GM08714 (cell line): ENCODE results near the gene COPS9.

Experiments
- H3K4me3 ChIP-seq: fragments of 200-500 bp; sonication (Bioruptor generic); 2 replicates; pipeline ENCODE4 v1.5.1; 2014; ENCODE audit warnings: mild to moderate bottlenecking, low read length, inconsistent platforms
- ZNF274 ChIP-seq: IDR thresholded peaks from 2 replicates; pipeline ENCODE4 v1.6.1; 2012; ENCODE audit warnings: mild to moderate bottlenecking, low read depth, low read length

Gene COPS9

DNA sequence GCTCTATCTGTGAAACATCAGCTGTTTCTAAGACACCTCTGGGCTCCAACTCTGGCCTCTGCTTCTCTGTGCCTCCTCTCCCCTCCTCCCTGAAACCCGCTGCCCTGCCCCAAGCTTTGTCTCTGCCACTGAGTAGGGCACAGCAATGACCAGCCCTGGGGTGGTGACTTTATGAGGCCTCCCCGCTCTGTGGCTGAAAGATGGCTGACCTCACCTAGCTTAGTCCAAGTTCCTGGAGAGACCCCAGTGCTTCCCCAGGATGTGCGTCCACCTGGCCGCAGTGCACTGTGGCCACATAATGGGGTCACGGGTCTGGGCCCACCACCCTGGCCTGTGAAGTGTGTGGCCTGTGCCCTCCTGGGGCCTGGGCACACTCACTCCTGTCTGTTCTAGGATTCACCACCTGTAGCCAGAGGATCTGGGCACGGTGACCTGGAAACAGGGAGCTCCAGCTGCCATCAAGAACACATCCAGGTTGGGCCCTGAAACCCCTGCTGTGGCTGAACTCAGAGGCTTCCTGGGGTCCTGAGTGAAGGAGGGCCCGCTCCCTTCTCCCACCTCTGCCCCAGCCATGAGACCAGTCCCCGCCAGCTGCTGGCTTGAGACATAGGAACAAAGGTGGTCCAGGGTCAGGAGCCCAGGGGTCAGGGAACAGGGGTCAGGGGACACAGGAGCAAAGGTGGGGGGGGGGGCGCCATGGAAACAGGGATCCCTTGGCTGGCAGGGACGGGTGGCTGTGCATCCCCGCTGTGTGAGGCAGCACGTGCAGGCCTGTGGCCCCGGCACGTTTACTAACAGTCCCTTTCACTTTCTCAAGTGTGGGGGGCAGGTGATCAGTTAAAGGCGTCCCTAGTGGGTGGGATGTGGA lies 33.6 kb upstream of the COPS9 start:
- H3K4me3 ChIP-seq, result no peak overlapping the region
- TF ChIP-seq ZNF274, result no peak

DNA sequence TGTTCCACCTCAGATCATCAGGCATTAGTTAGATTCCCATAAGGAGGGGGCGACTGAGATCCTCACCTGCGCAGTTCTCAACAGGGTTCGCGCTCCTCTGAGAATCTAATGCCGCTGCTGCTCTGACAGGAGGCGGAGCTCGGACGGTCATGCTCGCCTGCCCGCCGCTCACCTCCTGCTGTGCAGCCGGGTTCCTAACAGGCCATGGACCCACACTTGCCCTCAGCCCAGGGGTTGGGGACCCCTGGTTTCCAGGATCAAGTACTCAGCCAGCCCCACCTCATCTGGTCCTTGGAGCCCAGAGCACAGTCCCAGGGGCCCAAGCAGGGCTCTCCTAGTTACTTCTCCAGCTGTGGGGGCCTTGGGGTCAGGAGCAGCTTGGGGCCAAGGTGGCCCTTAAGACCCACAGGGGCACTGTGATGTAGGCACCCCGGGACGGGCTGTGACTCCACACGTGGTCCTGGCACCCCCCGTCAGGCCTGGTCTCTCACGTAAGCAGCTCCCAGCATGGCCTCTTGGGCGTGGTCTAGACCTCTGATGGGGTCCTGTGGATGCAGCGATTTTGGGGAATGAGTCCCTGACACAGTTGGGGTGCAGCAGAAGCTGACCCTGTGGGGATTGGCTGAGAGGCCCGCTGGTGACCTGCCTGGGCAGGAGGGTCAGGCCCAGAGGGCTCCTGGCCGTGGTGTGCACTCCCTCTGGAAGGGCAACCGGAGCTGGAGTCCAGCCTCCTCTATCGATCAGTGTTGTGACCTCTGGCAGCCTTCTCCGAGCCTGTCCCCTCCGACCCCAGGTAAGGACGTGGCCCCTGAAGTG lies 32.6 kb upstream of the COPS9 start:
- no peak overlapping the region for H3K4me3 ChIP-seq
- TF ChIP-seq ZNF274, result no peak

DNA sequence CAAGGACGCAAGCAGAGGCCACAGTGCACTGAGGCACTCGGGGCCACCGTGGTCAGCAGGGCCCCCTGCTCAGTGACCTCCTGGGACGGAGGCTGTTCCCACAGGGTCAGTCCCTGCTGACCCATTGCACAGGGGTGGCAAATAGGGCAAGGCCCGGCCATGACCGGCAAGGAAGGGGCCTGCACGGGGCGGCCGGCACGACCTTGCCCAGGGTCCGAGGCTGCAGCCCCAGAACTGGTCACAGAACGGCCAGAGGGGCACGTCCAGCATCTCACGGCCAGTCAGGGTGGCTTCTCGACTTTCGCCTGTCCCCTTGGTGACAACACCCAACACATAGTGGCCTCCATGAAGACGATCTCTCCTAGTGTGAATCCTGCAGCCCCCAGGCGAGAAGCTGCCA lies 31.9 kb upstream of the COPS9 start:
- no peak for TF ChIP-seq ZNF274
- no peak overlapping the region for H3K4me3 ChIP-seq

DNA sequence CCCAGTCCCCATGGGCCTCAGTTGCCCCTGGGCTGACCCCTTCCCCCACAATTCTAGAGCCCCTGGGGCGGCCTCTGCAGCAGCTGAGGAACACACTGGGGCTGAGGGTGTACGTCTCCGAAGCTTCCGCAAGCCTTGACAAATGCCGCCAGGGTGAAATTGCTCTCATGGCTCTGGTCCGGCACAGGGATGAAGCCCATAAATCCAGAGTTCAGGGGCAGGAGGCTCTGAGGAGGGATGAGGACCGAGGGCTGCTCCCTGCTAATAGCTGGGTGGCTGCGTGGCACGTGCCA lies 31.4 kb upstream of the COPS9 start:
- TF ChIP-seq ZNF274, result no peak
- no peak overlapping the region for H3K4me3 ChIP-seq

DNA sequence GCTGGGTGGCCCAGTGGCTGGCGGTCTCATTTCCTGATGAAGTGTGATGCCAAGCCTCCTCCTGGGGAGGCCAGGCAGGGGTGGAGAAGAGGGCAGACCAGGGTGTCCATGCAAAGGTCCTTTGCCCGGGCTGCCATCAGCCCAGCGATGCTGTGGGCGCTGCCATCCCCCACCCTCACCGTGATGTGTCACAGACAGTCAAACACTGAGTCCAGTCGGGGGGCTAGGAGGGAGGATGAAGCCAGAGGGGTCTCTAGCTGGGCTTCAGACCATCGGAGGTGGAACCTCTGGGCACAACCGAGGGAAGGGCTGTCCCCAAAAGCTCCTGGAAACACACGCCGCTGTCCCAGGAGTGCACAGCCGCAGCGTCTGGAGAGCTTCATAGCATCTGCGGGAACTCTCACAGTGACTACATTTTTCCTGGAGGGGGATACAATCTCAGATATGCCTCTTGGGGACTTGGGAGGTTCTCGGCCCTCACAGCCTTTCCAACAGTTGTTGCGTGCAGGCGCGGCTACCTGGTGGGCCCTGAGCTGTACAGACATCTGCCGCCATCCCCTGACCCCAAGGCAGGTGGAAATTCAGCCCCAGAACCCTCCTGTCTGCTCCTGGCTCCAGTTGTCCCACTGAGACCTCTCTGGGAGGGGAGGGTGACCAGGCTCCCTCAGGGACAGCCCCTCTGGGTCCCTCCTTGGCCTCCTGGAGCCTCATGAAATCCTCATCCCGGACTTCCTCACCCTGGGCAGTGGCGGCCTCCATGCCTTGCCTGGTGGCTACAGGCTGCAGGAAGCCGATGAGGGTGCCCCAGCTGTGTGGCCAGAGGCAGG lies 30.9 kb upstream of the COPS9 start:
- no peak overlapping the region for H3K4me3 ChIP-seq
- no peak for TF ChIP-seq ZNF274

DNA sequence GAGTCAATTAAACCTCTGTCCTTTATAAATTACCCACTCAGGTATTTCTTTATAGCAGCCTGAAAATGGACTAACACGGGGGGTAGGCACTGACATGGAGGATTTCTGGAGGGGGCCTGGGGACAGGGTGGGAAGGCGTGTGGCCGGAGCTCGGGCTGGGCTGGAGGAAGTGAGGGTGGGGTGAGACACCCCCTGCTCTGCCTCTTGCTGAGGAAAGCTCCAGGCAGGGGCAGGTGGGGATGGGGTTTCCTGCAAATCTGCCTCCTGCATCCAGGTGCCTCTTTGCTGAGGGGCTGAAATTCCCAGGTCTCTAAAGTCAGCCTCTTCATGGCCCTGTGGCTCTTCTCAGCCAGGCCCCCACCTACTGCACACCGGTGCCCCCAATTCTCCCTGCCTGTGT lies 30.1 kb upstream of the COPS9 start:
- H3K4me3 ChIP-seq, result no peak overlapping the region
- TF ChIP-seq ZNF274, result no peak

DNA sequence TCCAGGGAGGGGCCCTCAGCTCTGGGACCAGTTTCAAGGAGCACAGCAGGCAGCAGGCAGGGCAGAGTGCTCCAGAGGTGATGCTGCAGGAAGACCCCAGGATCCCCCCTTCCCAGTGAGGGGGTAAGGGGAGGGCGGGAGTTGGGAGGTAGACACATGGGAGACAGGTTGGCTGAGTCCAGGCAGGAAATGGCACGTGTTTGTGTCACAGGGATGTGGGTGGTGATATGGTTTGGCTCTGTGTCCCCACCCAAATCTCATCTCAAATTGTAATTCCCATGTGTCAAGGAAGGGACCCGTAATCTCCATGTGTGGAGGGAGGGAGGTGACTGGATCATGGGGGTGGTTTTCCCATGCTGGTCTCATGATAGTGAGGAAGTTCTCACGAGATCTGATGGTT lies 29.6 kb upstream of the COPS9 start:
- TF ChIP-seq ZNF274, result no peak
- no peak overlapping the region for H3K4me3 ChIP-seq

DNA sequence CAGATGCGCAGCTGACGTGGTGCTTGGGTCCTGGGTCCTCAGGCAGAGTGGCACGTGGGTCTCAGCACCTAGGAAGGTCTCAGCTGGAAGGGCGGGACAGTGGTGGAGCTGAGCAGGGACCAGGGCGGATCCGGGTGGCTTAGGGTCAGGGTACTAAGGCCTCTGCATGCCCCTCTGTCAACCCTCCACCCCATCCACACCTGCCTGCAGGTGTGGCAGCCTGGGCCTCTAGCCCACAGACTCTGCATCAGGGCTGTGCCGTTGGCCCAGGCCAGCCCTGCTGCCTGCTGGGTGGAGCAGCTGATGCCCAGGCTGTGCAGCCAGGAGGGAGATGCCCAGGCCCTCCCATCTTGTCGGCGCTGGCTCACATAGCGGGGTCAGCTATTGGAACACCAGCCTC lies 28.9 kb upstream of the COPS9 start:
- TF ChIP-seq ZNF274, result no peak
- no peak overlapping the region for H3K4me3 ChIP-seq

DNA sequence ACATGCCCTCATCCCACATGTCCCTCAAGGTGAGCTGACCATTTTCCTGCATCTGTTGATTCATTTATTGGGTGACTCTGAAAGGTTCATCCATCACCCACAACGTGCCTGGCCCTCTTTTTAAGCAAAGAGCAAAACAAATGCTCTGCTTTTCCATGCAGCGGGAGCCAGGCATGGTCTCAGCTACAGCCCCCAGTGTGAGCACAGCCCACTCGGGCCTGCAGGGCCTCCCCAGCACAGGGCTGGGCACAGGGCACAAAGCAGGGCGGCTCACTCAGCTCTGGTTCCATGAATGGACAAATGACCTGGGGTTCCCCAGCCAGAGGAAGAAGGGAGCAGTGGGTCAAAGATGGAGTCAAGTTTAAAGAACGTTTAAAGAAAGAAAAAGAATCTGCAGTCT lies 28.5 kb upstream of the COPS9 start:
- no peak for TF ChIP-seq ZNF274

DNA sequence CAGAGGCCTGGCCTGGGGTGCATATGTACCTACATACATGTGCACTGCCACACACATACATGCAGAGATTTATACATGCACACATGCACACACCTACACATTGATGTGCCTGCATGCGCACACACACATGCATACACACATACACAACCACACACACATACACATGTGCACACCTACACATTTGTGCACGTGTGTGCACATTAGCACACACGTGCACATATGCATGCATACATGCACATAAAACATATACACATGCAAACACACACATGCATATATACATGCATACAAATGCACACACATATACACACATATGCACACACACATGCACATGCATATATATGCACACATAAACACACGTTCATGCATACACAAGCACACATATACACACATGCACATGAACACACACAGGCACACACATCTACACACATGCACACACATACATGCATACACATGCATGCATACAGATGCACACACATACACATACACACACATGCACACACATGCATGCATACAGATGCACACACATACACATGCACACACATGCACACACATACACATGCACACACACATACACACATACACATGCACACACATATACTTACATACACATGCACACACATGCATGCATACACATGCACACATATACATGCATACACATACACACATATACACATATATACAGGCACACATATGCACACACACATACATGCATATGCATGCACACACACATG lies 27.9 kb upstream of the COPS9 start:
- no peak for TF ChIP-seq ZNF274
- no peak overlapping the region for H3K4me3 ChIP-seq

More for the DNA sequence above, 28.5 kb upstream of the COPS9 start:
- no peak overlapping the region for H3K4me3 ChIP-seq

DNA sequence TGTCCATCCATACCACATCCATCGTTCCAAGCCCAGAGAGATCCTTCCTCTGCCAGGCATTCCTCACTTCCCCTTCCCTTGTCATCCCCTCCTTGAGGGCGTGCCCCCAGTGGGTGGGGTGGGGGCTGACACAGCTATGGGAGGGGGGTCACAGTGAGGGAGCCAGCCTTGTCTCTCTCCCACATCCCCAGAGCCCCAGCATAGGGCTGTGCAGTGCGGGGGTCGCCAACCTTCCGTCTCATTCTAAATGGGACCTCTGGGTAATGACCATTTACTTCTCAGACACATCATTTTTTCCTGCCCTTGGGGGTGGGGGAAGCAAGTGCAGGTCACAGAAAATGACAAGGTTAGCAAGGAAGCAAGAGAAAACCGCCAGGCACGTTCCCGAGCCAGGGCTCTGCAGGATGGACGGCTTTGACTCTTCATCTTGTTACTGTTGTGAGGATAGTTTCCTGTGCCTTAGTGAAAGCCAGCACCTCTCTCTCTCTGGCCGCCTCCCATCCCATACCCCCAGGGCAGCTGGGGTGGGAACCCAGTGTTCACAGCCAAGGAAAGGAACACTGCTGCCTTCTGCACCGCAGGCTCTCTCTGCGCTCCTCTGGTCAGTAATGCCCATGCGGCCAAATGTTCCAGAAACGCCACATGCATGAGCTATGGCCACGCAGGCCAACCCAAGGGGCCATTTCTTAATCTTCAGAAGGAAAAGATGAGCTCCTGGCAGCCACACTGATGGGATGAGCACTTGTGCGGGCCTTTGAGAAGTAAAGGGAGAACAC lies 27.0 kb upstream of the COPS9 start:
- no peak for TF ChIP-seq ZNF274
- H3K4me3 ChIP-seq, result no peak overlapping the region

DNA sequence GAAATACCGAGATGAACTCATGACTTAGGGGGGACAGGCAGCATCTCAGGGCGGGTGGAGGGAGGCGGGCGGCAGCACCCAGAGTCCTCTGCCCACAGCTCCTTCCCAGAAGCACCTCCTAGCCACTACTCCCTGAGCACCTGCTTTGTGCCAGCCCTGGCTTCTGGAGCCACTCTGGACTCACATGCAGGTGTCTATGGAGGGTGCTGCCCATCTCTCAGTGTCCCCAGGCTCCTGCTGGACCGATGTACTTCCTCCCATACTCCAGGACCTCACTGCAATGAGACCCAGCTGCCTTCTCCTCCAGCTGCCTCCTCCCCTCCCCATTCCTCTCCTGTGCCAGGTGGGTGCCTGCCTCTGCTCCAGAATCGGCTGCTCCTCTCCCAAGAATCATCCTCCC lies 26.4 kb upstream of the COPS9 start:
- no peak overlapping the region for H3K4me3 ChIP-seq
- TF ChIP-seq ZNF274, result no peak

DNA sequence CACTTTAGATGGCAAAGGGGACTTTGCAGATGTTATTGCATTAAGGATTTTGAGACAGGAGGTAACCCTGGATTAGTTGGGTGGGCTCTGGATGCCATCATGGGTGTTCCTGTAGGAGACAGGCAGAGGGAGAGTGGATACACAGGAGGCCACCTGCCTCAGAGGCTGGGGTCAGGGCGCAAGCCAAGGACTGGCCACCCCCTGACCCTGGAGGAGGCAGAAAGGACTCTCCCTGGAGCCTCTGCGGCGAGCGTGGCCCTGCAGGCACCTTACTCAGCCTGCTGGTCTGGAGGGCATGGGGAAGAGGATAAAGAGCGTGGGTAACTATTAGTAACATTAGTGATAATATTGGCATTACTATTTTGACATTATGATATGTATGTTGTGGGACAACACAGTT lies 25.9 kb upstream of the COPS9 start:
- no peak overlapping the region for H3K4me3 ChIP-seq
- no peak for TF ChIP-seq ZNF274

DNA sequence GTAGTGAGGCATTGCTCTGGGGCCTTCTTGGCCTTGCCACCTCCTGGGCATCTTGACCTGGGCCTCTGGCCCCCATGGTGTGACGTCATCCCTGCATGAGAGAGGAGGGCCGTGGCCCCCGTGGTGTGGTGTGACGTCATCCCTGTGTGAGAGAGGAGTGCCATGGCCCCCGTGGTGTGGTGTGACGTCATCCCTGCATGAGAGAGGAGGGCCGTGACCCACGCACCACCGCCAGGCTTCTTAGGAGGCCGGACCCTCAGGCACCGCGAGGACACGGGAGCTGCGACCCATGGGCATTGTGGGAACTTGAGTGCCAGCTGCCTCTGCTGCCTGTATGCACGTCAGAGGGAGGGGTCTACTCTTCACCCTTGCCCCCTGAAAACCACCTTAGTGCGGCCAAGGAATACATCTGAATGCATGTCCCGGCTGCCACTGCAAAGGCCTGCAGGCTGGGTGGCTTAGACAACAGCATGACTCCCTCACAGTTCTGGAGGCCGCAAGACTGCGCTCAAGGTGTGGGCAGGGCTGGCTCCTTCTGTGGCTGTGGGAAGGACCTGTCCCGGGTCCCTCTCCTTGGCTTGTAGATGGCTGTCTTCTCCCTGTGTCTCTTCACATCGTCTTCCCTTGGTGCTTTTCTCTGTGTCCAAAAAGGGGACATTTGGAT lies 25.1 kb upstream of the COPS9 start:
- H3K4me3 ChIP-seq, result no peak overlapping the region
- no peak for TF ChIP-seq ZNF274
